ENCODE measurements around the gene IFNGR1. TPM values are rescaled to one million over a fixed set of nuclear protein-coding genes. Genes with fewer than 3 reads are reported as not detected.

IFNGR1 gene
- total RNA-seq, 3 donors from 2014 or later: 126 to 207 (median 144) TPM

DNA sequence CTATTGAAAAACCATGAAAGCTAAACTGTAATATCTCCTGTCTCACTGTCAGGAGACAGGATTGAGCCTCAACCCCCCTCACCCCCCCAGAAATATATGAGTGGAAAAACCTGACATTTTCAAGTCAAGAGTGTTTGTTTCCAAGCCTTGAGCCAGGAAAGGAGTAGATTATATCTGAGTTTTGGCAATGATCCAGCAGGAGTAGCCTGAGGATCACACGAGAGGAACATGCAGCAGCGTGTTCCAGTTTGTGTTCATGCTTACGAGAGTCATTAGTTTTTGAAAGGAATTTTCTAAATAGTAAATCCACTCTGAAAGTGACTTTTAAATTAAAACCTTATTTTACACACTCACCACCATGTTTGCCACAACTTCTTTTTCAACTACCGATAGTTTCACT is 61.6 kb downstream of the IFNGR1 start:
- Histone ChIP-seq H3K9me3 (peaks cover 0 to under 1% of the 10 kb centered on the region in 2 donors), H3K4me3 (no peak overlapping the region), H3K36me3 (no peaks in the 10 kb centered on the region), H3K4me1 (peaks cover 0 to 21% of the 10 kb centered on the region in 2 donors), H3K27me3 (no peaks in the 10 kb centered on the region), H3K27ac (peak overlapping the region; percentile 41 to 66)
- peak in 1 of 2 donors; percentile 53 for DNase-seq (ENCODE audit: low spot score in 2 of 2)
- no peak for TF ChIP-seq POLR2A (IDR thresholded peaks at IDR 0.05)
- TF ChIP-seq POLR2AphosphoS5 (IDR thresholded peaks at IDR 0.05): peak in 1 of 3 donors; percentile 43
- TF ChIP-seq, protein P1, sequence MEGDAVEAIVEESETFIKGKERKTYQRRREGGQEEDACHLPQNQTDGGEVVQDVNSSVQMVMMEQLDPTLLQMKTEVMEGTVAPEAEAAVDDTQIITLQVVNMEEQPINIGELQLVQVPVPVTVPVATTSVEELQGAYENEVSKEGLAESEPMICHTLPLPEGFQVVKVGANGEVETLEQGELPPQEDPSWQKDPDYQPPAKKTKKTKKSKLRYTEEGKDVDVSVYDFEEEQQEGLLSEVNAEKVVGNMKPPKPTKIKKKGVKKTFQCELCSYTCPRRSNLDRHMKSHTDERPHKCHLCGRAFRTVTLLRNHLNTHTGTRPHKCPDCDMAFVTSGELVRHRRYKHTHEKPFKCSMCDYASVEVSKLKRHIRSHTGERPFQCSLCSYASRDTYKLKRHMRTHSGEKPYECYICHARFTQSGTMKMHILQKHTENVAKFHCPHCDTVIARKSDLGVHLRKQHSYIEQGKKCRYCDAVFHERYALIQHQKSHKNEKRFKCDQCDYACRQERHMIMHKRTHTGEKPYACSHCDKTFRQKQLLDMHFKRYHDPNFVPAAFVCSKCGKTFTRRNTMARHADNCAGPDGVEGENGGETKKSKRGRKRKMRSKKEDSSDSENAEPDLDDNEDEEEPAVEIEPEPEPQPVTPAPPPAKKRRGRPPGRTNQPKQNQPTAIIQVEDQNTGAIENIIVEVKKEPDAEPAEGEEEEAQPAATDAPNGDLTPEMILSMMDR (IDR thresholded peaks at IDR 0.05): no peak
- intact Hi-C loops (cut with DNase I; ENCODE audit: low total_unique reads): no loop called here

DNA sequence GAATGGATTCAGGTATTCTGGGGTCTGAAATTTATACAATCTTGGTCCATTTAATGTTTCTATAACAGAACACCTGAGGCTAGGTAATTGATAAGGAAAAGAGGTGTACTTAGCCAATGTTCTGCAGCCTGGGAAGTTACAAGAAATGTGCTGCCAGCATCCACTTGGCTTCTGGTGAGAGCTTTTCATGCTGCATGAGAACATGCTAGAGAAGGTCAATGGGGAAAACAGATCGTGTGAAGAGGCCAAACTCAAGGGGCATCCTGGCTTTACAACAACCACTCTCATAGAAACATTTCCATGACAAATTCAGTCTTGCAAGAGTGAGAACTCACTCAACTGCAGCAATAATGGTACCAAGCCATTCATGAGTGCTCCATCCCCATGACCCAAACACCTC is 62.5 kb downstream of the IFNGR1 start:
- TF ChIP-seq POLR2AphosphoS5 (IDR thresholded peaks at IDR 0.05) (no peak), POLR2A (IDR thresholded peaks at IDR 0.05) (no peak)
- TF ChIP-seq, protein P1 (IDR thresholded peaks at IDR 0.05): no peak
- Histone ChIP-seq H3K9me3 (peaks cover 0 to 4% of the 10 kb centered on the region in 2 donors), H3K4me1 (peaks cover 0 to 19% of the 10 kb centered on the region in 2 donors), H3K36me3 (no peaks in the 10 kb centered on the region), H3K4me3 (no peak overlapping the region), H3K27ac (peak overlapping the region in 1 of 2 donors; percentile 50), H3K27me3 (no peaks in the 10 kb centered on the region)
- no peak for DNase-seq (ENCODE audit: low spot score in 2 of 2)
- intact Hi-C loops (cut with DNase I; ENCODE audit: low total_unique reads): no loop called here

- peaks cover 0 to 9% of the 10 kb centered on the region in 2 donors for H3K9me3 ChIP-seq
- TF ChIP-seq POLR2A (IDR thresholded peaks at IDR 0.05) (no peak), POLR2AphosphoS5 (IDR thresholded peaks at IDR 0.05) (peak in 1 of 3 donors; percentile 52)
- TF ChIP-seq, protein P1 (IDR thresholded peaks at IDR 0.05): no peak
- intact Hi-C loops (cut with DNase I; ENCODE audit: low total_unique reads): no loop called here
Observed at GRCh38 chr6:137155830-137156229, 63.4 kb downstream of the IFNGR1 start.

DNA sequence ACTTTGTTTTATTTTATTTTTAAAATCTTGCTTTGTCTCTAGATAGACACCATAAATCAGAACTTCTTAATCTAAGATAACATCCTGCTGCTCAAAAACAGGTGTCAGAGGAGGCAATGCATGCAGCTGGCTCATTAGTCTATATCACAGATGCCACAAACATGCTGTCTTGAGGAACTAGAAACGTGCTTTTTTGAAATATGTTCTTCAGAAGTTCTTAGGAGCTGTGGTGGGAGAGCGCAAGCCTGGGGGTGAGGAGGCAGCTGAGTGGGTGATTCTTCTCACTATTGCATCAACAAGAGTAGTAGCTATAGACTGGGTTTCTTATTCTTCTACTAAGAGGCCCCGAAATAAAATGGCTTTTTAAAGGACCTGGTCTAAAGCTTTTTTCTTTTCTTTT is 69.1 kb downstream of the IFNGR1 start:
- intact Hi-C loops (cut with DNase I; ENCODE audit: low total_unique reads): no loop called here
- no peak for DNase-seq (ENCODE audit: low spot score in 2 of 2)
- TF ChIP-seq, protein P1 (IDR thresholded peaks at IDR 0.05): no peak
- TF ChIP-seq POLR2A (IDR thresholded peaks at IDR 0.05) (no peak), POLR2AphosphoS5 (IDR thresholded peaks at IDR 0.05) (no peak)
- Histone ChIP-seq H3K4me1 (no peaks in the 10 kb centered on the region), H3K4me3 (no peak overlapping the region), H3K36me3 (no peaks in the 10 kb centered on the region), H3K27ac (no peak overlapping the region), H3K9me3 (peaks cover 0 to 9% of the 10 kb centered on the region in 2 donors), H3K27me3 (no peaks in the 10 kb centered on the region)

More at GRCh38 chr6:137155830-137156229, 63.4 kb downstream of the IFNGR1 start:
- no peaks in the 10 kb centered on the region for H3K36me3 ChIP-seq
- no peak overlapping the region for H3K4me3 ChIP-seq
- peak in 1 of 2 donors; percentile 47 for DNase-seq (ENCODE audit: low spot score in 2 of 2)
- H3K27ac ChIP-seq: peak overlapping the region in 1 of 2 donors; percentile 15
- H3K4me1 ChIP-seq: peaks cover 0 to 10% of the 10 kb centered on the region in 2 donors
- H3K27me3 ChIP-seq: no peaks in the 10 kb centered on the region

GRCh38 chr6:137149035-137149393 is 70.2 kb downstream of the IFNGR1 start:
- intact Hi-C loops (cut with DNase I; ENCODE audit: low total_unique reads): no loop called here

More at GRCh38 chr6:137149035-137149393, 70.2 kb downstream of the IFNGR1 start:
- Histone ChIP-seq H3K4me1 (no peaks in the 10 kb centered on the region), H3K9me3 (peaks cover 0 to 9% of the 10 kb centered on the region in 2 donors), H3K27me3 (no peaks in the 10 kb centered on the region), H3K36me3 (no peaks in the 10 kb centered on the region), H3K27ac (peak overlapping the region in 1 of 2 donors; percentile 30), H3K4me3 (no peak overlapping the region)
- no peak for DNase-seq (ENCODE audit: low spot score in 2 of 2)
- TF ChIP-seq POLR2AphosphoS5 (IDR thresholded peaks at IDR 0.05) (no peak), POLR2A (IDR thresholded peaks at IDR 0.05) (no peak)
- TF ChIP-seq, protein P1 (IDR thresholded peaks at IDR 0.05): no peak

Measured in breast epithelium (tissue), 4 donors.